ENCODE results near the gene LRRC45.

DNA sequence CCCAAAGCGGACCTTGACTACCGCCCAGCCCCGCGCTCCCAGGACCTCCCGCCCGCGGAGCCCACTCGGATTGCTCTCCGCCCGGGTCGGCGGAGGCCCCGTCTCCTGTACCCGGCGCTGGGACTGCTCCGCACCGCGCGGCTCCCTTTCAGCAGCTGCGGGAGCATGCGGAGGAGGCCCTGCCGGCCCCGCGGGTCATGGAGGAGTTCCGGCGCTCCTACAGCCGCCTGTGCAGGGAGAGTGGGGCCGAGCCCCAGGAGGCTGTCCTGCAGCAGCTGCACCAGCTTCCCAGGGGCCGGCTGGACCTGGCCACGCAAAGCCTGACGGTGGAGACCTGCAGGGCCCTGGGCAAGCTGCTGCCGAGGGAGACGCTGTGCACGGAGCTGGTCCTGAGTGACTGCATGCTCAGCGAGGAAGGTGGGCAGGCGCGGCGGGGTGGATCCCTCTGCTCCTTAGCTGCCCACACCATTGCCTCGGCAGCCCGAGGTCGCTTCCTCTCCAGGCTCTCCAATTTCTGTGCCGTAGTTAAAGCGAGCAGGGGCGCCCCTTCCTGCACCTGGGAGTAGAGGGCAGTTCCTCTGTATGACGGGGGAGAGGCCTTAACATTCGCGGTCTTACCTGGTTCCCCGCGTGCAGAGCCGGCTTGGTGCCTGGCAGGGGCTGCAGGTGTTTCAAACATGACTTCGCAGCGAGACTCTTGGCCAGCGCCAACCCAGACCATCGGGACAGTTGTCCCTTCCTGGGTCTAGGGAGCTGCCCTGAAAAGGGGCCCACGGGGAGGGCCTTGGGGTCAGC lies 539 bp downstream of the LRRC45 start:
- TF ChIP-seq, protein P1, sequence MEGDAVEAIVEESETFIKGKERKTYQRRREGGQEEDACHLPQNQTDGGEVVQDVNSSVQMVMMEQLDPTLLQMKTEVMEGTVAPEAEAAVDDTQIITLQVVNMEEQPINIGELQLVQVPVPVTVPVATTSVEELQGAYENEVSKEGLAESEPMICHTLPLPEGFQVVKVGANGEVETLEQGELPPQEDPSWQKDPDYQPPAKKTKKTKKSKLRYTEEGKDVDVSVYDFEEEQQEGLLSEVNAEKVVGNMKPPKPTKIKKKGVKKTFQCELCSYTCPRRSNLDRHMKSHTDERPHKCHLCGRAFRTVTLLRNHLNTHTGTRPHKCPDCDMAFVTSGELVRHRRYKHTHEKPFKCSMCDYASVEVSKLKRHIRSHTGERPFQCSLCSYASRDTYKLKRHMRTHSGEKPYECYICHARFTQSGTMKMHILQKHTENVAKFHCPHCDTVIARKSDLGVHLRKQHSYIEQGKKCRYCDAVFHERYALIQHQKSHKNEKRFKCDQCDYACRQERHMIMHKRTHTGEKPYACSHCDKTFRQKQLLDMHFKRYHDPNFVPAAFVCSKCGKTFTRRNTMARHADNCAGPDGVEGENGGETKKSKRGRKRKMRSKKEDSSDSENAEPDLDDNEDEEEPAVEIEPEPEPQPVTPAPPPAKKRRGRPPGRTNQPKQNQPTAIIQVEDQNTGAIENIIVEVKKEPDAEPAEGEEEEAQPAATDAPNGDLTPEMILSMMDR (conservative IDR thresholded peaks at IDR 0.05; ENCODE audit: low read length): no peak
- no peak for TF ChIP-seq EZH2phosphoT487 (IDR thresholded peaks at IDR 0.05; ENCODE audit: borderline replicate concordance, low read depth, low read length)
